22Rv1 (cell line): Measurements from ENCODE around the gene PTCD1.

Source experiments
- H3K27ac ChIP-seq: fragments of 450-650 bp; 2 replicates; pipeline ENCODE4 v1.5.1; 2017
- CTCF ChIP-seq: fragments of 450-650 bp; IDR thresholded peaks from 2 replicates; pipeline ENCODE4 v1.5.1; 2017; ENCODE audit warnings: mild to moderate bottlenecking
- ZFX ChIP-seq: fragments of 450-650 bp; IDR thresholded peaks from 2 replicates; pipeline ENCODE4 v1.6.1; 2017; ENCODE audit warnings: antibody characterized with exemption, borderline replicate concordance

Gene PTCD1

GRCh38 chr7:99428972-99429566, 9.5 kb downstream of the PTCD1 start:
- H3K27ac ChIP-seq = peak overlapping the region; percentile 99
- TF ChIP-seq ZFX = no peak
- no peak for TF ChIP-seq CTCF

GRCh38 chr7:99424932-99425730, 13.5 kb downstream of the PTCD1 start:
- peak overlapping the region; percentile 53 for H3K27ac ChIP-seq
- TF ChIP-seq ZFX (no peak), CTCF (no peak)

- H3K27ac ChIP-seq = peak overlapping the region; percentile 53
- TF ChIP-seq ZFX = no peak
- no peak for TF ChIP-seq CTCF
These were observed 16.0 kb downstream of the PTCD1 start for GRCh38 chr7:99422625-99423024.

DNA sequence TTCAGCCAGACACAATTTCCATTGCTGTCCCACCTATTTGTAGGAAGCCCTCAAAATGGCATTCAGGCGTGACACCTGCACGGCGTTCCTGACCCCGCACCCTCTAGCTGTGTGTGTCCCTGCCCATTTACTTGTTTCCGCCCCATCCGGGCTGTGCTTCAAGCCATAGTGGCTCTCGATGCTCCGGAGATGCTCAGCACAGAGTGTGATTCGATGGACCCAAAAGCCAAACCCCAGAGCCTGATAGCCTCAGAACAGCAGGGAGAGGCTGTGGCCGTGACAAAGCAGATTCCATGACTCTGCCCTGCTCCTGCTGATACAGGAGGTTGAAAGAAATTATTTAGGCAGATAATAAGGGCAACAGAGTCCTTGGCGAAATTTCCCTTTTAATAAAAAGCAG, 16.4 kb downstream of the PTCD1 start:
- peak overlapping the region; percentile 53 for H3K27ac ChIP-seq
- no peak for TF ChIP-seq CTCF
- no peak for TF ChIP-seq ZFX

GRCh38 chr7:99420986-99421385, 17.6 kb downstream of the PTCD1 start:
- no peak for TF ChIP-seq ZFX
- TF ChIP-seq CTCF = no peak
- H3K27ac ChIP-seq = peak overlapping the region; percentile 53

GRCh38 chr7:99420213-99420612, 18.4 kb downstream of the PTCD1 start:
- TF ChIP-seq CTCF (no peak), ZFX (no peak)
- peak overlapping the region; percentile 53 for H3K27ac ChIP-seq

GRCh38 chr7:99419323-99420021, 19.1 kb downstream of the PTCD1 start:
- H3K27ac ChIP-seq = peak overlapping the region; percentile 53
- TF ChIP-seq CTCF (no peak), ZFX (no peak)
